Liver (tissue), 9 donors: ENCODE measurements around the gene MRRF. TPM values are rescaled to one million over a fixed set of nuclear protein-coding genes. Genes with fewer than 3 reads are reported as not detected.

Source experiments
- DNase-seq: peaks from one replicate; pipeline ENCODE4 v3.0.0-alpha.2; 2017; ENCODE audit warnings: low spot score
- H3K27ac ChIP-seq, 2 donors: one replicate each; pipeline ENCODE4 v1.7.0; 2013; ENCODE audit warnings: inconsistent platforms in 2 of 2, low read length in 2 of 2, control low read depth in 1 of 2, low read depth in 1 of 2, mild to moderate bottlenecking in 1 of 2
- H3K27me3 ChIP-seq, 4 donors: one replicate each; pipeline versions ENCODE4 v1.6.1 to v1.7.0; 2013; ENCODE audit warnings: low read length in 3 of 4, inconsistent platforms in 1 of 4, mild to moderate bottlenecking in 1 of 4, moderate library complexity in 1 of 4; ENCODE audit not compliant: control insufficient read depth in 4 of 4, insufficient read depth in 4 of 4
- H3K36me3 ChIP-seq, 4 donors: one replicate each; pipeline versions ENCODE4 v1.6.1 to v1.7.0; 2013; ENCODE audit warnings: low read length in 3 of 4, mild to moderate bottlenecking in 3 of 4, low read depth in 1 of 4, moderate library complexity in 1 of 4; ENCODE audit not compliant: control insufficient read depth in 4 of 4, insufficient read depth in 3 of 4
- H3K4me1 ChIP-seq, 4 donors: one replicate each; pipeline versions ENCODE4 v1.6.1 to v1.7.0; 2013; ENCODE audit warnings: low read length in 3 of 4, mild to moderate bottlenecking in 3 of 4, moderate library complexity in 1 of 4; ENCODE audit not compliant: control insufficient read depth in 4 of 4, insufficient read depth in 4 of 4
- H3K4me3 ChIP-seq, 3 donors: one replicate each; pipeline versions ENCODE4 v1.6.1 to v1.7.0; 2013; ENCODE audit warnings: low read length in 3 of 3, control low read depth in 1 of 3, low read depth in 1 of 3, mild to moderate bottlenecking in 1 of 3
- H3K9ac ChIP-seq, 2 donors: one replicate each; pipeline ENCODE4 v1.7.0; 2013; ENCODE audit warnings: low read length in 2 of 2, mild to moderate bottlenecking in 2 of 2, moderate library complexity in 2 of 2, control low read depth in 1 of 2, low read depth in 1 of 2
- H3K9me3 ChIP-seq, 4 donors: one replicate each; pipeline versions ENCODE4 v1.6.1 to v1.7.0; 2013; ENCODE audit warnings: low read length in 3 of 4; ENCODE audit not compliant: control insufficient read depth in 4 of 4
- EGR1 ChIP-seq, 2 donors: IDR thresholded peaks; 2 replicates each; pipeline ENCODE4 v1.6.1; 2016 to 2018; ENCODE audit warnings: antibody characterized with exemption in 2 of 2, low read depth in 2 of 2
- FOXA1 ChIP-seq: IDR thresholded peaks from 2 replicates; pipeline ENCODE4 v1.6.1; 2016; ENCODE audit warnings: antibody characterized with exemption
- FOXA2 ChIP-seq: IDR thresholded peaks from 2 replicates; pipeline ENCODE4 v1.6.1; 2016; ENCODE audit warnings: antibody characterized with exemption
- GABPA ChIP-seq, 2 donors: IDR thresholded peaks in 1 of 2; conservative IDR thresholded peaks in 1 of 2; 2 replicates each; pipeline ENCODE4 v1.6.1; 2016; ENCODE audit warnings: antibody characterized with exemption in 2 of 2, mild to moderate bottlenecking in 1 of 2, moderate library complexity in 1 of 2
- HNF4A ChIP-seq, 2 donors: conservative IDR thresholded peaks; 2 replicates each; pipeline ENCODE4 v1.6.1; 2016; ENCODE audit warnings: antibody characterized with exemption in 2 of 2, mild to moderate bottlenecking in 2 of 2
- HNF4G ChIP-seq: IDR thresholded peaks from 2 replicates; pipeline ENCODE4 v1.6.1; 2016; ENCODE audit warnings: antibody characterized with exemption
- JUND ChIP-seq, 2 donors: IDR thresholded peaks; 2 replicates each; pipeline ENCODE4 v1.6.1; 2016; ENCODE audit warnings: antibody characterized with exemption in 2 of 2
- NR2F2 ChIP-seq: IDR thresholded peaks from 2 replicates; pipeline ENCODE4 v1.6.1; 2016; ENCODE audit warnings: antibody characterized with exemption
- RAD21 ChIP-seq, 2 donors: IDR thresholded peaks; 2 replicates each; pipeline ENCODE4 v1.6.1; 2016; ENCODE audit warnings: antibody characterized with exemption in 2 of 2, mild to moderate bottlenecking in 2 of 2
- RXRA ChIP-seq, 2 donors: IDR thresholded peaks; 2 replicates each; pipeline ENCODE4 v1.6.1; 2017 to 2018; ENCODE audit warnings: antibody characterized with exemption in 2 of 2, mild to moderate bottlenecking in 1 of 2
- SP1 ChIP-seq: IDR thresholded peaks from 2 replicates; pipeline ENCODE4 v1.6.1; 2018; ENCODE audit warnings: antibody characterized with exemption, mild to moderate bottlenecking
- TAF1 ChIP-seq: conservative IDR thresholded peaks from 2 replicates; pipeline ENCODE4 v1.6.1; 2016; ENCODE audit warnings: antibody characterized with exemption, mild to moderate bottlenecking
- YY1 ChIP-seq: IDR thresholded peaks from 2 replicates; pipeline ENCODE4 v1.6.1; 2016; ENCODE audit warnings: antibody characterized with exemption, mild to moderate bottlenecking
- WGBS: extraction: QIAGEN DNeasy Blood & Tissue Kit; methylation state at CpG from one replicate; pipeline ENCODE4 v1.1.7; 2013; 5-methylcytosine and 5-hydroxymethylcytosine counted together
- polyA plus RNA-seq, 2 donors: library from polyadenylated mRNA; stranded (reverse) in 1 of 2; unstranded in 1 of 2; fragments of 200-250 nt in 1 of 2; fragments of >200 nt in 1 of 2; fragmentation: Nextera tagmentation in 1 of 2; extraction: Ambion mirVana in 1 of 2; gene quantifications; one replicate each; pipeline versions ENCODE4 v1.2.1 to v1.2.3, GENCODE V29; 2013 to 2015
- total RNA-seq, 2 donors: library from RNA; depleted of rRNA; stranded (reverse); fragments of >200 nt; gene quantifications; one replicate each; pipeline ENCODE4 v1.2.3, GENCODE V29; 2014
- TF ChIP-seq, protein P1 (sequence below): IDR thresholded peaks from 2 replicates; pipeline ENCODE4 v1.6.1; 2016; ENCODE audit warnings: antibody characterized with exemption
- TF ChIP-seq, protein P2 (sequence below): IDR thresholded peaks from 2 replicates; pipeline ENCODE4 v1.6.1; 2016; ENCODE audit warnings: antibody characterized with exemption, mild to moderate bottlenecking
- TF ChIP-seq, protein P3 (sequence below): IDR thresholded peaks from 2 replicates; pipeline ENCODE4 v1.6.1; 2016; ENCODE audit warnings: antibody characterized with exemption
- TF ChIP-seq, protein P4 (sequence below): fragments of 150-350 bp; IDR thresholded peaks from 2 replicates; pipeline ENCODE4 v1.5.1; 2017; ENCODE audit warnings: improper control_type of control experiment, low read depth, low read length; ENCODE audit not compliant: missing input control
- TF ChIP-seq, protein P5 (sequence below): IDR thresholded peaks from 2 replicates; pipeline ENCODE4 v1.6.1; 2016; ENCODE audit warnings: antibody characterized with exemption
- donor health status: healthy.
- donor health status: healthy.
- donor health status: healthy.
- donor health status: healthy.
- donor health status: healthy.

Gene MRRF
- total and polyA plus RNA-seq, 4 donors, result 15.4 to 30.9 (median 22.3) TPM

DNA sequence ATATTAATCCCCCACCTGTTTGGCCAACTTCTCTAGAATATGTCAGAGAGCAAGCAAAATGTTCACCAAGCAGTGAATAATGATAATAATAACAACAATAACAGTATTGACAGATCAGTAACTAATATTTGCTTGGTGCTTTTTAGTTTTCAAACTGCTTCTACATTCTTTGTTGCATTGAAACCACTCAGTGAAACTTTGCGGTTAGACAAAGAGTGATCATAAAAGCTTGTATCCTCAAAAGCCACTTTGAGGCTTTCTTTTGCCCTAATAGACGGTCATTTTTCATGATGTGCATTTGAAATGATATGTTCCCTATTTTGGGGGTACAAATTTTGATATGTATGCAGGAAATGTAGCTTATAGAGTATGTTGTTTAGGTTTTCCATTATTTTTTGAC is 62.5 kb downstream of the MRRF start:
- 98% methylated on average over 2 of the region's 2 CpGs for WGBS
- no peak overlapping the region for H3K27ac ChIP-seq
- no peak for DNase-seq
- H3K36me3 ChIP-seq, result peaks cover 4 to 23% (median 15%) of the 10 kb centered on the region in 4 donors
- no peaks in the 10 kb centered on the region for H3K27me3 ChIP-seq
- no peak overlapping the region for H3K4me3 ChIP-seq
- no peak overlapping the region for H3K9ac ChIP-seq
- no peak for TF ChIP-seq FOXA1
- no peak for TF ChIP-seq NR2F2
- TF ChIP-seq, protein P1, sequence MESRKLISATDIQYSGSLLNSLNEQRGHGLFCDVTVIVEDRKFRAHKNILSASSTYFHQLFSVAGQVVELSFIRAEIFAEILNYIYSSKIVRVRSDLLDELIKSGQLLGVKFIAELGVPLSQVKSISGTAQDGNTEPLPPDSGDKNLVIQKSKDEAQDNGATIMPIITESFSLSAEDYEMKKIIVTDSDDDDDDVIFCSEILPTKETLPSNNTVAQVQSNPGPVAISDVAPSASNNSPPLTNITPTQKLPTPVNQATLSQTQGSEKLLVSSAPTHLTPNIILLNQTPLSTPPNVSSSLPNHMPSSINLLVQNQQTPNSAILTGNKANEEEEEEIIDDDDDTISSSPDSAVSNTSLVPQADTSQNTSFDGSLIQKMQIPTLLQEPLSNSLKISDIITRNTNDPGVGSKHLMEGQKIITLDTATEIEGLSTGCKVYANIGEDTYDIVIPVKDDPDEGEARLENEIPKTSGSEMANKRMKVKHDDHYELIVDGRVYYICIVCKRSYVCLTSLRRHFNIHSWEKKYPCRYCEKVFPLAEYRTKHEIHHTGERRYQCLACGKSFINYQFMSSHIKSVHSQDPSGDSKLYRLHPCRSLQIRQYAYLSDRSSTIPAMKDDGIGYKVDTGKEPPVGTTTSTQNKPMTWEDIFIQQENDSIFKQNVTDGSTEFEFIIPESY, result no peak
- TF ChIP-seq SP1, result no peak
- TF ChIP-seq, protein P2, sequence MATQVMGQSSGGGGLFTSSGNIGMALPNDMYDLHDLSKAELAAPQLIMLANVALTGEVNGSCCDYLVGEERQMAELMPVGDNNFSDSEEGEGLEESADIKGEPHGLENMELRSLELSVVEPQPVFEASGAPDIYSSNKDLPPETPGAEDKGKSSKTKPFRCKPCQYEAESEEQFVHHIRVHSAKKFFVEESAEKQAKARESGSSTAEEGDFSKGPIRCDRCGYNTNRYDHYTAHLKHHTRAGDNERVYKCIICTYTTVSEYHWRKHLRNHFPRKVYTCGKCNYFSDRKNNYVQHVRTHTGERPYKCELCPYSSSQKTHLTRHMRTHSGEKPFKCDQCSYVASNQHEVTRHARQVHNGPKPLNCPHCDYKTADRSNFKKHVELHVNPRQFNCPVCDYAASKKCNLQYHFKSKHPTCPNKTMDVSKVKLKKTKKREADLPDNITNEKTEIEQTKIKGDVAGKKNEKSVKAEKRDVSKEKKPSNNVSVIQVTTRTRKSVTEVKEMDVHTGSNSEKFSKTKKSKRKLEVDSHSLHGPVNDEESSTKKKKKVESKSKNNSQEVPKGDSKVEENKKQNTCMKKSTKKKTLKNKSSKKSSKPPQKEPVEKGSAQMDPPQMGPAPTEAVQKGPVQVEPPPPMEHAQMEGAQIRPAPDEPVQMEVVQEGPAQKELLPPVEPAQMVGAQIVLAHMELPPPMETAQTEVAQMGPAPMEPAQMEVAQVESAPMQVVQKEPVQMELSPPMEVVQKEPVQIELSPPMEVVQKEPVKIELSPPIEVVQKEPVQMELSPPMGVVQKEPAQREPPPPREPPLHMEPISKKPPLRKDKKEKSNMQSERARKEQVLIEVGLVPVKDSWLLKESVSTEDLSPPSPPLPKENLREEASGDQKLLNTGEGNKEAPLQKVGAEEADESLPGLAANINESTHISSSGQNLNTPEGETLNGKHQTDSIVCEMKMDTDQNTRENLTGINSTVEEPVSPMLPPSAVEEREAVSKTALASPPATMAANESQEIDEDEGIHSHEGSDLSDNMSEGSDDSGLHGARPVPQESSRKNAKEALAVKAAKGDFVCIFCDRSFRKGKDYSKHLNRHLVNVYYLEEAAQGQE, result no peak
- no peak for TF ChIP-seq HNF4A (conservative IDR thresholded peaks at IDR 0.05)
- no peak for TF ChIP-seq RAD21 (IDR thresholded peaks at IDR 0.05)
- TF ChIP-seq EGR1 (IDR thresholded peaks at IDR 0.05; ENCODE audit: low read depth in 2 of 2), result no peak
- TF ChIP-seq JUND (IDR thresholded peaks at IDR 0.05), result no peak
- TF ChIP-seq HNF4G, result no peak
- TF ChIP-seq, protein P3, sequence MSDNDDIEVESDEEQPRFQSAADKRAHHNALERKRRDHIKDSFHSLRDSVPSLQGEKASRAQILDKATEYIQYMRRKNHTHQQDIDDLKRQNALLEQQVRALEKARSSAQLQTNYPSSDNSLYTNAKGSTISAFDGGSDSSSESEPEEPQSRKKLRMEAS, result no peak
- TF ChIP-seq, protein P4, sequence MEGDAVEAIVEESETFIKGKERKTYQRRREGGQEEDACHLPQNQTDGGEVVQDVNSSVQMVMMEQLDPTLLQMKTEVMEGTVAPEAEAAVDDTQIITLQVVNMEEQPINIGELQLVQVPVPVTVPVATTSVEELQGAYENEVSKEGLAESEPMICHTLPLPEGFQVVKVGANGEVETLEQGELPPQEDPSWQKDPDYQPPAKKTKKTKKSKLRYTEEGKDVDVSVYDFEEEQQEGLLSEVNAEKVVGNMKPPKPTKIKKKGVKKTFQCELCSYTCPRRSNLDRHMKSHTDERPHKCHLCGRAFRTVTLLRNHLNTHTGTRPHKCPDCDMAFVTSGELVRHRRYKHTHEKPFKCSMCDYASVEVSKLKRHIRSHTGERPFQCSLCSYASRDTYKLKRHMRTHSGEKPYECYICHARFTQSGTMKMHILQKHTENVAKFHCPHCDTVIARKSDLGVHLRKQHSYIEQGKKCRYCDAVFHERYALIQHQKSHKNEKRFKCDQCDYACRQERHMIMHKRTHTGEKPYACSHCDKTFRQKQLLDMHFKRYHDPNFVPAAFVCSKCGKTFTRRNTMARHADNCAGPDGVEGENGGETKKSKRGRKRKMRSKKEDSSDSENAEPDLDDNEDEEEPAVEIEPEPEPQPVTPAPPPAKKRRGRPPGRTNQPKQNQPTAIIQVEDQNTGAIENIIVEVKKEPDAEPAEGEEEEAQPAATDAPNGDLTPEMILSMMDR, result no peak
- no peak for TF ChIP-seq GABPA (IDR thresholded peaks at IDR 0.05 in 1 of 2, conservative IDR thresholded peaks at IDR 0.05 in 1 of 2)
- TF ChIP-seq RXRA (IDR thresholded peaks at IDR 0.05), result no peak
- TF ChIP-seq YY1, result no peak
- TF ChIP-seq, protein P5, sequence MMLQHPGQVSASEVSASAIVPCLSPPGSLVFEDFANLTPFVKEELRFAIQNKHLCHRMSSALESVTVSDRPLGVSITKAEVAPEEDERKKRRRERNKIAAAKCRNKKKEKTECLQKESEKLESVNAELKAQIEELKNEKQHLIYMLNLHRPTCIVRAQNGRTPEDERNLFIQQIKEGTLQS, result no peak
- TF ChIP-seq FOXA2, result no peak
- no peak for TF ChIP-seq TAF1
- no peaks in the 10 kb centered on the region for H3K9me3 ChIP-seq
- peaks cover 4 to 14% (median 12%) of the 10 kb centered on the region in 4 donors for H3K4me1 ChIP-seq
